GM18867 (cell line): ENCODE results near the gene IL17RB.

ENCODE experiments used
- ATAC-seq: cut with Tn5 transposase; IDR thresholded peaks from one replicate; pipeline ENCODE4 v1.9.1; 2021; ENCODE audit warnings: mild to moderate bottlenecking, moderate library complexity; ENCODE audit not compliant: unreplicated experiment

The IL17RB gene

GRCh38 chr3:53902067-53902466, 55.7 kb downstream of the IL17RB start:
- ATAC-seq, result no peak

DNA sequence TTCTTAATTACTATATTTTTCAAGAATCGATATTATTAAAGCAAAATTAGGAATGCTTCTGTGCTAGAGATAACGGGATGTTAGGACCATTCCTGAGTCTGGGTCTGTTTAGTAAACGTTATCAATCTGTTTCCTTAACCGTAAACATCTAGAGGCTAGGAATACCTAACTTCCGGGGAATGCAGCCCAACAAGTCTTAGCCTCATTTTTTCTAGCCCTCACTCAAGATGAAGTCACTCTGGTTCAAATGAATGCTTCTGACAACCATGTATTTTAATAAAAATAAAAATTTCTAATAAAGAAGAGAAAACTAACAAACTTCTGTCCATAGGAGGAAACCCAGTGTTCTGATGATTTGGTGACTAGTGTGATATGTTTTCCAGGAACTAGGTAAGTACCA, 56.3 kb downstream of the IL17RB start:
- no peak for ATAC-seq

DNA sequence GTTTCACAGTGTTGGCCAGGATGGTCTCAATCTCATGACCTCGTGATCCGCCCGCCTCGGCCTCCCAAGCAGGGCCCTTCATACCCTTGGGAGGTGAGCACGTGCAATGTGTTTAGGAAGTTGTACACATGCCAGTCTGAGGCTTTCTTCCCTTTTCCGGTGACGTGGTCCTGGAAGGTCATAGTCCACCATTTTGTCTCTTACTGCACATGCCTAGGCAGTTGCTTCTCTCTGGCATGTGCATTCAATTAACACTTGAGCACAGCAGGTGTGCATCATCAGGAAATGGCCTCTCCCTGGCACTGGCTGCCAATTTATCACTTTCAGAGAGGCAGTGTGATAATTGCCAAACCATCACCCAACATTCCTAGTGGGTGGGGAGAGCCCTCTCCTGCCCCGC, 67.0 kb downstream of the IL17RB start:
- no peak for ATAC-seq
